Measurements from ENCODE around the gene OR6B2. TPM values are rescaled to one million over a fixed set of nuclear protein-coding genes. Genes with fewer than 3 reads are reported as not detected.

OR6B2 gene
- total RNA-seq, 2 experiments from 2014 or later = not detected

GRCh38 chr2:240032406-240033329 lies 2.4 kb upstream of the OR6B2 start:
- Mint-ChIP-seq H3K27ac (no peak overlapping the region), H3K4me1 (ENCODE audit: low read depth) (no peaks in the 10 kb centered on the region), H3K4me3 (no peak overlapping the region), H3K27me3 (ENCODE audit: low read depth) (peaks cover 32% of the 10 kb centered on the region), H3K36me3 (ENCODE audit: low read depth) (no peaks in the 10 kb centered on the region), H3K9me3 (ENCODE audit: insufficient read depth) (no peaks in the 10 kb centered on the region)
- POLR2A ChIA-PET = no interaction called here
- no peak for ATAC-seq
- DNase-seq = no peak
- CTCF ChIA-PET = no interaction called here

DNA sequence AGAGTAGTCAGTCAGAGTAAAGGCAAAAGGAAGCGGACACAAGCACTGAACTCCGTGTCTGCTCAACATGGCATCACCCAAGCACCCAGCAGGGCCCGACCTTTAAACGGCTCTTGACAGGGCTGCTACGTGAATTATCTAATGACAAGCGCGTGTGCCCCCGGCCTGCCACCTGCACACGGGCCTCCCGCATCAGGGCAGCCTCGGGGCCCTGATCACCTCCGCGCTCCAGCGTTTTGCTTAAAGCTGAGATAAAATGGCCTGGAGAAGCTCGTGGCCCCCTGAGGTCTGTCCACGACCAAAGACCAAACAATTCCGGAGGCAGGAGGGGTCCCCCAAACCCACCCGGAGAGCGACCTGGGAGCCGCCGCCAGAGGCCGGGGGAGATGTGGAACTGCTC lies 5.5 kb downstream of the OR6B2 start:
- ChIA-PET POLR2A (interaction anchor here (0.6 to 1.6 kb wide), 7 partner anchors 9 to 1677 kb away, joined by 3 to 4 read pairs (median 3); partner anchors contain the start of gene ING5), CTCF (no interaction called here)
- Mint-ChIP-seq H3K27me3 (ENCODE audit: low read depth) (peaks cover 11% of the 10 kb centered on the region), H3K4me3 (peak overlapping the region; percentile 92), H3K4me1 (ENCODE audit: low read depth) (peaks cover 19% of the 10 kb centered on the region), H3K36me3 (ENCODE audit: low read depth) (peaks cover 13% of the 10 kb centered on the region), H3K27ac (peak overlapping the region; percentile 95), H3K9me3 (ENCODE audit: insufficient read depth) (no peaks in the 10 kb centered on the region)
- peak; percentile 47 for DNase-seq
- peak; percentile 50 for ATAC-seq

DNA sequence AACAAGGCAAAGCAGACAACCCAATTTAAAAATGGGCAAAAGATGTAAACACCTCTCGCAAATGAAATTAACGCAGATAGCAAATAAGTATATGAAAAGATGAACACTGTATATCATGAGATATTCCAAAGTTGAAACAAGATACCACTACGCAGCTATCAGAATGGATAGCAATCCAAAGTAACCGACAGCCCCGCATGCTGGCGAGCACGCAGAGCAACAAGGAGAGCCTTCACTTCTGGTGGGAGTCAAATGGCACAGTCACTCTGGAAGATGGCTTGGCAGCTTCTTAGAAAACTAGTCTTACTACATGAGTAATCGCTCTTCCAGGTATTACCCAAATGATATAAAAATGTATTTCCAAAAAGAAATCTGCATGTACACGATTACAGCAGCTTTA lies 6.4 kb downstream of the OR6B2 start:
- H3K36me3 Mint-ChIP-seq (ENCODE audit: low read depth) = peaks cover 17% of the 10 kb centered on the region
- CTCF ChIA-PET = interaction anchor here (3.7 kb wide), 1 partner anchor 11 kb away, joined by 19 read pairs; no protein-coding TSS in a partner anchor

GRCh38 chr2:240021488-240022104 lies 8.6 kb downstream of the OR6B2 start:
- DNase-seq (peak; percentile 72), ATAC-seq (peak; percentile 22)
- Mint-ChIP-seq H3K36me3 (ENCODE audit: low read depth) (peaks cover 38% of the 10 kb centered on the region), H3K4me3 (no peak overlapping the region), H3K27me3 (ENCODE audit: low read depth) (no peaks in the 10 kb centered on the region), H3K9me3 (ENCODE audit: insufficient read depth) (no peaks in the 10 kb centered on the region), H3K27ac (no peak overlapping the region), H3K4me1 (ENCODE audit: low read depth) (peaks cover 18% of the 10 kb centered on the region)
- ChIA-PET POLR2A (interaction anchor here (0.7 kb wide), 1 partner anchor 17 kb away, joined by 3 read pairs; no protein-coding TSS in a partner anchor), CTCF (interaction anchor here (0.9 to 3.7 kb wide), 9 partner anchors 9 to 184 kb away, joined by 3 to 19 read pairs (median 4); no protein-coding TSS in a partner anchor)

More for the DNA sequence above, 6.4 kb downstream of the OR6B2 start:
- Mint-ChIP-seq H3K4me3 (peak overlapping the region; percentile 92), H3K27ac (peak overlapping the region; percentile 95), H3K27me3 (ENCODE audit: low read depth) (peaks cover 8% of the 10 kb centered on the region), H3K4me1 (ENCODE audit: low read depth) (peaks cover 19% of the 10 kb centered on the region), H3K9me3 (ENCODE audit: insufficient read depth) (no peaks in the 10 kb centered on the region)
- ATAC-seq (no peak), DNase-seq (no peak)
- POLR2A ChIA-PET = no interaction called here

DNA sequence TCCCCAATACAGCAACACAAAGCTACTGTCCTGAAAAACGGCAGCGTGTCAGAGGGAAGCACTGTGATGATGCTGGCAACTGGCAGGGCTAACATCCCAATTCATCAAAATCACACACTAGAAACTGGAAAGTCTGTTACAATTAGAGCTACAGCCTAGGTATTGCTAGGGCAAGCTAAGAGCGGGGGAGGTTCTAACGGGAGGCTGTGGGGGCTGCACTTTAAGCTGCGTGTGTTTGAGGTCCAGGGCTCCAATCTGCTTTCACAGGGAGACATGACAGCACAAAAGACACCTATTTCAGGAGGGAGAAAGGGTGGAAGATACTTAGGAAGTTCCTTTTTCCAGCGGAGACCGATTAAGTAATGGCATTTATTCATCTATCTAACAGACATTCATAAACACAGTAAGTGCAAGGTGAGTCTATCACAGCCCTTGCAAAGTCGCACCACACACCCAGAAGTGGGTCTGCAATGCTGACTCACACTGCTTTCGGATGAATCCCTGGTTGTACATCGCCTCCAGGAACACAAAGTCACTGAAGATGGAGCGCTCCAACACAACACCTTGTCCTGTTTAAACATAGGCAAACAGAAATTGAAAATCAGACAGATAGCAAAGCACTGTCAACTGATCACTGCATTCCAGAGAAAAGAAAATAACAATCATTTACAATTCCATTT lies 12.0 kb downstream of the OR6B2 start:
- ATAC-seq (no peak), DNase-seq (no peak)
- Mint-ChIP-seq H3K4me1 (ENCODE audit: low read depth) (peaks cover 4% of the 10 kb centered on the region), H3K27ac (no peak overlapping the region), H3K4me3 (no peak overlapping the region), H3K9me3 (ENCODE audit: insufficient read depth) (no peaks in the 10 kb centered on the region), H3K36me3 (ENCODE audit: low read depth) (peaks cover 51% of the 10 kb centered on the region), H3K27me3 (ENCODE audit: low read depth) (no peaks in the 10 kb centered on the region)
- CTCF ChIA-PET = no interaction called here
- POLR2A ChIA-PET = no interaction called here

DNA sequence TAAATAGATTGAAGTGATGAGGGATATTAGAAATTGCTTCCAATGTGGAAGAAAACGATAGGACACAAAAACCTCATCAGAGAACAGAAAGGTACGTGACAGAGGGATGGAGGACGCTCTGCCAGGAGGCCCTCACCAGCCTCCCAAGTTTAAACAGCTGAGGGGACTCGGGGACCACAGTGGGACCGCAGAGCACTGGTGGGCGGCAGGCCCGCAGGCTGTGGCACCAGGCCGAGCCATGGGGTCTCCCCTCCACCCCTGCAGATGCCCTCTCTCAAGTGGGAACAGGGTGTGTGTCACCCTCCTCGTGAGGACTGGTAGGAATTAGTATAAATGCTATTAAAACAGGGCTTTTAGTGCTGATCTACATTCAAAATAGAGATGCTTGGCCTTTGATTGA lies 15.9 kb downstream of the OR6B2 start:
- H3K9me3 Mint-ChIP-seq (ENCODE audit: insufficient read depth) = no peaks in the 10 kb centered on the region

GRCh38 chr2:240013343-240013742 lies 16.9 kb downstream of the OR6B2 start:
- no peak for DNase-seq
- Mint-ChIP-seq H3K36me3 (ENCODE audit: low read depth) (peaks cover 53% of the 10 kb centered on the region), H3K27ac (no peak overlapping the region), H3K4me1 (ENCODE audit: low read depth) (no peaks in the 10 kb centered on the region), H3K27me3 (ENCODE audit: low read depth) (no peaks in the 10 kb centered on the region), H3K9me3 (ENCODE audit: insufficient read depth) (no peaks in the 10 kb centered on the region), H3K4me3 (no peak overlapping the region)
- POLR2A ChIA-PET = interaction anchor here (1.0 kb wide), 1 partner anchor 12 kb away, joined by 3 read pairs; the partner anchor contains the start of gene NDUFA10
- CTCF ChIA-PET = interaction anchor here (0.6 to 2.9 kb wide), 3 partner anchors 9 to 136 kb away, joined by 3 to 19 read pairs (median 3); no protein-coding TSS in a partner anchor
- ATAC-seq = peak; percentile 51

More for the DNA sequence above, 15.9 kb downstream of the OR6B2 start:
- Mint-ChIP-seq H3K4me3 (no peak overlapping the region), H3K27me3 (ENCODE audit: low read depth) (no peaks in the 10 kb centered on the region), H3K4me1 (ENCODE audit: low read depth) (no peaks in the 10 kb centered on the region), H3K36me3 (ENCODE audit: low read depth) (peaks cover 54% of the 10 kb centered on the region), H3K27ac (no peak overlapping the region)
- no peak for DNase-seq
- ATAC-seq = no peak
- ChIA-PET POLR2A (no interaction called here), CTCF (interaction anchor here (2.9 kb wide), 1 partner anchor 8 kb away, joined by 19 read pairs; no protein-coding TSS in a partner anchor)

DNA sequence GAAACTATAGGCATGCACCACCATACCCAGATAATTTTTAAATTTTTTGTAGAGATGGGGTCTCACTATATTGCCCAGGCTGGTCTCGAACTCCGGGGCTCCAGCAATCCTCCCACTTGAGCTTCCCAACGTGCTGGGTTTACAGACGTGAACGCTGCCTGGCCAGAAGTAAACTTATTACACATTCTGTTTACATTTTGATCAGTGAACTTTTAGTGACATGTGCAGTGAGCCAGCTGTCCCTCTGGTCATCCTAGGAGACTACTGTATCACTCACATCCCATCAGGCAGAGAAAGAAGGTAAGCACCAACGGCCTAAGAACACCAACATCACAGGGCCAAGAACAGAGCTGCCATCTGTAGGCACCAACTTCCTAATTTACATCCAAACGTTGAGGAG lies 27.2 kb downstream of the OR6B2 start:
- no peak overlapping the region for H3K4me3 Mint-ChIP-seq
- H3K27me3 Mint-ChIP-seq (ENCODE audit: low read depth) = no peaks in the 10 kb centered on the region
- CTCF ChIA-PET = interaction anchor here (0.9 to 1.0 kb wide), 2 partner anchors 11 to 17 kb away, joined by 3 to 6 read pairs; no protein-coding TSS in a partner anchor
- ATAC-seq (no peak), DNase-seq (no peak)
- no peaks in the 10 kb centered on the region for H3K4me1 Mint-ChIP-seq (ENCODE audit: low read depth)
- H3K27ac Mint-ChIP-seq = no peak overlapping the region
- no peaks in the 10 kb centered on the region for H3K9me3 Mint-ChIP-seq (ENCODE audit: insufficient read depth)
- POLR2A ChIA-PET = no interaction called here
- H3K36me3 Mint-ChIP-seq (ENCODE audit: low read depth) = peaks cover 39% of the 10 kb centered on the region

GRCh38 chr2:240000671-240001070 lies 29.6 kb downstream of the OR6B2 start:
- no peak overlapping the region for H3K27ac Mint-ChIP-seq
- ATAC-seq (no peak), DNase-seq (no peak)
- H3K9me3 Mint-ChIP-seq (ENCODE audit: insufficient read depth) = no peaks in the 10 kb centered on the region
- H3K36me3 Mint-ChIP-seq (ENCODE audit: low read depth) = peaks cover 29% of the 10 kb centered on the region
- CTCF ChIA-PET = interaction anchor here (1.3 to 1.7 kb wide), 2 partner anchors 9 to 11 kb away, joined by 4 to 5 read pairs; no protein-coding TSS in a partner anchor
- no peaks in the 10 kb centered on the region for H3K4me1 Mint-ChIP-seq (ENCODE audit: low read depth)
- no peak overlapping the region for H3K4me3 Mint-ChIP-seq
- POLR2A ChIA-PET = no interaction called here
- no peaks in the 10 kb centered on the region for H3K27me3 Mint-ChIP-seq (ENCODE audit: low read depth)

- ChIA-PET POLR2A (no interaction called here), CTCF (no interaction called here)
- H3K27me3 Mint-ChIP-seq (ENCODE audit: low read depth) = no peaks in the 10 kb centered on the region
- no peaks in the 10 kb centered on the region for H3K4me1 Mint-ChIP-seq (ENCODE audit: low read depth)
- DNase-seq = no peak
- H3K27ac Mint-ChIP-seq = no peak overlapping the region
- H3K36me3 Mint-ChIP-seq (ENCODE audit: low read depth) = peaks cover 22% of the 10 kb centered on the region
- no peak overlapping the region for H3K4me3 Mint-ChIP-seq
- no peaks in the 10 kb centered on the region for H3K9me3 Mint-ChIP-seq (ENCODE audit: insufficient read depth)
- ATAC-seq = no peak
Measured at GRCh38 chr2:239997686-239998409, 32.4 kb downstream of the OR6B2 start.

- POLR2A ChIA-PET = no interaction called here
- H3K9me3 Mint-ChIP-seq (ENCODE audit: insufficient read depth) = no peaks in the 10 kb centered on the region
- CTCF ChIA-PET = interaction anchor here (0.8 to 7.0 kb wide), 5 partner anchors 27 to 1209 kb away, joined by 3 to 44 read pairs (median 3); no protein-coding TSS in a partner anchor
Measured at GRCh38 chr2:239994086-239994485, 36.1 kb downstream of the OR6B2 start.

More at GRCh38 chr2:239994086-239994485, 36.1 kb downstream of the OR6B2 start:
- H3K4me3 Mint-ChIP-seq = no peak overlapping the region
- DNase-seq = no peak
- H3K27me3 Mint-ChIP-seq (ENCODE audit: low read depth) = no peaks in the 10 kb centered on the region
- no peak overlapping the region for H3K27ac Mint-ChIP-seq
- ATAC-seq = no peak
- no peaks in the 10 kb centered on the region for H3K4me1 Mint-ChIP-seq (ENCODE audit: low read depth)
- peaks cover 19% of the 10 kb centered on the region for H3K36me3 Mint-ChIP-seq (ENCODE audit: low read depth)

Measured in activated CD8-positive, alpha-beta T cell treated with anti-CD3 and anti-CD28 coated beads, Interleukin-2, amount 10 ng/mL, durations not matched to agents 7 days and 5 days (primary cell).